BLaER1 (cell line): Measurements from ENCODE around the gene PRKRA.
A peak's percentile ranks its signal among the peaks of the same experiment; 100 is the strongest.

Source experiments
- H3K27ac ChIP-seq: shearing (Covaris generic); formaldehyde crosslinking; 2 replicates; pipeline ENCODE4 v1.8.1; 2022
- H3K27me3 ChIP-seq: shearing (Covaris generic); formaldehyde crosslinking; 2 replicates; pipeline ENCODE4 v1.8.1; 2022
- H3K36me3 ChIP-seq: shearing (Covaris generic); formaldehyde crosslinking; 2 replicates; pipeline ENCODE4 v1.8.1; 2022
- H3K4me1 ChIP-seq: shearing (Covaris generic); formaldehyde crosslinking; 2 replicates; pipeline ENCODE4 v1.8.1; 2022
- H3K4me2 ChIP-seq: shearing (Covaris generic); formaldehyde crosslinking; 2 replicates; pipeline ENCODE4 v1.8.1; 2022
- H3K4me3 ChIP-seq: shearing (Covaris generic); formaldehyde crosslinking; 2 replicates; pipeline ENCODE4 v1.8.1; 2022
- H3K9ac ChIP-seq: shearing (Covaris generic); formaldehyde crosslinking; 2 replicates; pipeline ENCODE4 v1.8.1; 2022
- H3K9me3 ChIP-seq: shearing (Covaris generic); formaldehyde crosslinking; 2 replicates; pipeline ENCODE4 v1.8.1; 2022
- H4K20me1 ChIP-seq: shearing (Covaris generic); formaldehyde crosslinking; 2 replicates; pipeline ENCODE4 v1.8.1; 2022
- Cebpa-rat ChIP-seq: shearing (Covaris generic); IDR thresholded peaks from 2 replicates; pipeline ENCODE4 v1.8.1; 2022

Gene PRKRA

DNA sequence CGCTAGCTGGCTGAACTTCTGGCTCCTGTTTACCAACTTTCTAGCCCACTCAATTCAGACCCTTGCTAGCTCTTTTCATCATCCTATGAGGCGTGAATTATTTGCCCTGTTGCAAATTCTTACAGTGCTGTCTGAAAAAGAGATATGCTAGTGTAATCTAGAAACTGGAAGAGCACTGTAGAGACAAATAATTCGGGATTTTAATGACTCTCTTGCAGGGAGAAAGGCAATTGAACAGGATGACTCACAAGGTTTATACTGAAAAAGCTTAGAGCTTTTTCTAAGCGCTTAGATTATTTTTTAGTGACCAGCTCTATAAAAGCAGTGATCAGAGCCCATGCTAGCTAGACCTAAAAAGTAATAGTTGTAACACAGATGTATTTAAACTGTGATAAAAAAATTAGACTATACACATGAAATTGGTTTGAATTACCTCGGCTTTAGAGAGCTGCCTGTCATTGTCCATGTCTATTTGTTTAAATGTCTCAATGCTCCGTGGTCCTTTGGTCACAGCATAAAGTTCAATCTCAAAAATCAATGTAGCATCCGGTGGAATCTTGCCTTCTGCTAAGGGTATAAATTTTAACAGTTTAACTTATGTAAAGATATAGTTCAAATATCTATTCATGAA is 18.4 kb upstream of the PRKRA start:
- Histone ChIP-seq H3K4me1 (no peaks in the 10 kb centered on the region), H3K36me3 (peaks cover 64% of the 10 kb centered on the region), H3K27ac (no peak overlapping the region), H3K4me2 (no peak overlapping the region), H3K4me3 (no peak overlapping the region), H3K9me3 (no peaks in the 10 kb centered on the region), H3K9ac (no peak overlapping the region), H3K27me3 (no peaks in the 10 kb centered on the region), H4K20me1 (0 out of 2 replicates have a peak, but pooled peaks cover 6% of the 10 kb centered on the region)
- TF ChIP-seq Cebpa-rat: no peak

GRCh38 chr2:178457390-178457886 is 6.5 kb upstream of the PRKRA start:
- TF ChIP-seq Cebpa-rat: no peak
- no peaks in the 10 kb centered on the region for H3K9me3 ChIP-seq
- no peak overlapping the region for H3K4me2 ChIP-seq
- H3K4me3 ChIP-seq: no peak overlapping the region
- H4K20me1 ChIP-seq: no peaks in the 10 kb centered on the region
- H3K27me3 ChIP-seq: no peaks in the 10 kb centered on the region
- no peaks in the 10 kb centered on the region for H3K4me1 ChIP-seq
- no peak overlapping the region for H3K27ac ChIP-seq
- 0 out of 2 replicates have a peak, but pooled peaks cover under 1% of the 10 kb centered on the region for H3K36me3 ChIP-seq
- no peak overlapping the region for H3K9ac ChIP-seq

- Histone ChIP-seq H3K36me3 (no peaks in the 10 kb centered on the region), H3K4me3 (no peak overlapping the region), H3K9ac (no peak overlapping the region)
These were observed 5.0 kb upstream of the PRKRA start for GRCh38 chr2:178455947-178456346.

DNA sequence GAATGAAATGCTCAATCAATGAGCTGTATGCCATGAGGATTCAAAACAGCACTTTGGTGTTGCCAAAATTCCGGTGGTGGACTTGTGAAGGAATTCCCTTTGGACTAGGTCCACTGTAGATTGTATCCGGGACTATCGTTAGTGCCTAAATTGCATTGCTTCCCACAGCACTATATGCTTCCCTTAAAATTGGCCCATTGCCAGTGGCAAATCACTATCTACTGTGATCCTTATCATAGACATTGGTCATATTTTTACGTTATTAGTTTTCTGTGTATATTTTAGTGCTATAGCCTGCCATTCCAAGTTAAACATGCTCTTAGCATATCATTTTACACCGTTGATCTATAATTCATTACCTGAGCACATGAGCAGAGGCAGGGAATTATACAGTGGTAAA is 1.9 kb upstream of the PRKRA start:
- Histone ChIP-seq H4K20me1 (peaks cover 28% of the 10 kb centered on the region), H3K4me3 (no peak overlapping the region), H3K27ac (no peak overlapping the region), H3K36me3 (peaks cover 13% of the 10 kb centered on the region), H3K27me3 (no peaks in the 10 kb centered on the region), H3K9me3 (no peaks in the 10 kb centered on the region), H3K9ac (no peak overlapping the region), H3K4me1 (peaks cover 27% of the 10 kb centered on the region), H3K4me2 (no peak overlapping the region)
- no peak for TF ChIP-seq Cebpa-rat

More at GRCh38 chr2:178455947-178456346, 5.0 kb upstream of the PRKRA start:
- H3K9me3 ChIP-seq: no peaks in the 10 kb centered on the region
- no peak overlapping the region for H3K27ac ChIP-seq
- H3K27me3 ChIP-seq: no peaks in the 10 kb centered on the region
- 0 out of 2 replicates have a peak, but pooled peaks cover 5% of the 10 kb centered on the region for H3K4me1 ChIP-seq
- no peak for TF ChIP-seq Cebpa-rat
- no peak overlapping the region for H3K4me2 ChIP-seq
- H4K20me1 ChIP-seq: no peaks in the 10 kb centered on the region

- Histone ChIP-seq H3K27me3 (no peaks in the 10 kb centered on the region), H3K4me2 (peak overlapping the region; percentile 78), H3K27ac (peak overlapping the region; percentile 99; the same call in 1 of the 2 replicates), H3K9ac (no peak overlapping the region; the same call in 1 of the 2 replicates), H3K4me1 (peaks cover 28% of the 10 kb centered on the region), H3K36me3 (peaks cover 14% of the 10 kb centered on the region), H4K20me1 (peaks cover 31% of the 10 kb centered on the region), H3K4me3 (no peak overlapping the region), H3K9me3 (no peaks in the 10 kb centered on the region)
- no peak; the same call in 1 of the 2 replicates for TF ChIP-seq Cebpa-rat
These were observed 1.4 kb upstream of the PRKRA start for GRCh38 chr2:178452334-178452733.

DNA sequence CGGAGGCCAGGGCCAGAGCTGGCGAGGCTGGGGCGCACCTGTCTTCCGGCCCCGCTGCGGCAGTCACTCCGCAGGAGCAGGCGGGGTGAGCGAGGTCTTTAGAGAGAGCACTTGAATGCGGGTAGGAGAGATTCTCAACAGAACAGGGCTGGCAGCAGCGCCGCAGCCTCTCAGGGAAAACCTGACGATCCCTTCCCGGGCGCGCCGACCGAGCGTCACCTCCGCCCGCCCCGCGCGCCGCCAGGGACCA is 526 bp downstream of the PRKRA start:
- no peaks in the 10 kb centered on the region for H3K27me3 ChIP-seq
- peak overlapping the region; percentile 78 for H3K4me3 ChIP-seq
- no peaks in the 10 kb centered on the region for H3K9me3 ChIP-seq
- H3K36me3 ChIP-seq: peaks cover 29% of the 10 kb centered on the region
- peaks cover 28% of the 10 kb centered on the region for H3K4me1 ChIP-seq
- peak overlapping the region; percentile 99 for H3K27ac ChIP-seq
- H3K9ac ChIP-seq: peak overlapping the region; percentile 96
- H3K4me2 ChIP-seq: peak overlapping the region; percentile 95
- H4K20me1 ChIP-seq: peaks cover 31% of the 10 kb centered on the region
- no peak for TF ChIP-seq Cebpa-rat

DNA sequence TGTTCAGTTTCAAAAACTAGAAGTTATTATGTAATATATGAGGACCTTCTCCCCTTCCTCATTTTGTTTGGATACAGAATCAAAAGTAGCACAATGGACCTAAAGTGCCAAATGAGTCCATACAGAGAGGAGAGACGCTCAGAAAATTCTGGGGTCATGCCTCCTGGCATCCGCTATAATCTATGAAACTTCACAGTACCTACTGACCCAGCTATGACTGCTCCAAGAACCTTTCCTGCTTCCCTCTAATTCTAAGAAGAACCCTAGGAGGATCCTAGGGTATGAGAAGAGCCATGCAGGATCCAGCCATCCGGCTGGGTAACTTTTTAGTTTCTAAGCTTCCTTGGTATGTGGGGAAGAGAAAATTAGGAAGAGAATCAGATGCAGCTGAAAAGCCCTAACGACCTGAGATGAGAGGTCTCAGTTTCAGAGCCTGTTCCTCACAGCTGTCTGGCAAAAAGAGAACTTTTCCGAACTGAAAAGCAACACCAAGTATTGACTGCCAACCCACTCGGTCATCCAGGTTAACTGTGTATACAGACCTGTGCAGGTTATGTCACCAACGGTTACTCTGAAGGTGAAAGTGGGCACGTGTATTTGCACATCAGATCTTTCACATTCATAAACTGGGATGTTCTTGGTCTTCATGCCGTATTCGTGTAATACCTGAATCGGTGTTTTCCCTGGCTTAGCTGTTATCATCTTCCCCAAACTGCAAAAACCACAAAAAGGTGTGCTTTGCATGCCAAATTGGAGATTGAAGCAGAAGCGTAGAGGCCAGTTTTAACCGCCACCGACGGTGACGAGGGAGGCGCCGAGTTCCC is 1.1 kb downstream of the PRKRA start:
- Histone ChIP-seq H3K4me2 (peak overlapping the region; percentile 95), H3K27ac (peak overlapping the region; percentile 99), H3K27me3 (no peaks in the 10 kb centered on the region), H3K4me3 (peak overlapping the region; percentile 78), H3K36me3 (peaks cover 34% of the 10 kb centered on the region), H3K4me1 (peaks cover 28% of the 10 kb centered on the region), H3K9me3 (no peaks in the 10 kb centered on the region), H4K20me1 (peaks cover 37% of the 10 kb centered on the region), H3K9ac (peak overlapping the region; percentile 96)
- TF ChIP-seq Cebpa-rat: no peak

GRCh38 chr2:178448968-178449661 is 1.9 kb downstream of the PRKRA start:
- peak overlapping the region; percentile 96 for H3K9ac ChIP-seq
- peaks cover 42% of the 10 kb centered on the region for H3K36me3 ChIP-seq
- no peak overlapping the region for H3K27ac ChIP-seq
- H3K4me1 ChIP-seq: peaks cover 28% of the 10 kb centered on the region
- H3K4me2 ChIP-seq: peak overlapping the region; percentile 95
- peaks cover 44% of the 10 kb centered on the region for H4K20me1 ChIP-seq
- no peaks in the 10 kb centered on the region for H3K9me3 ChIP-seq
- no peaks in the 10 kb centered on the region for H3K27me3 ChIP-seq
- H3K4me3 ChIP-seq: peak overlapping the region; percentile 78; the same call in 1 of the 2 replicates
- TF ChIP-seq Cebpa-rat: no peak

DNA sequence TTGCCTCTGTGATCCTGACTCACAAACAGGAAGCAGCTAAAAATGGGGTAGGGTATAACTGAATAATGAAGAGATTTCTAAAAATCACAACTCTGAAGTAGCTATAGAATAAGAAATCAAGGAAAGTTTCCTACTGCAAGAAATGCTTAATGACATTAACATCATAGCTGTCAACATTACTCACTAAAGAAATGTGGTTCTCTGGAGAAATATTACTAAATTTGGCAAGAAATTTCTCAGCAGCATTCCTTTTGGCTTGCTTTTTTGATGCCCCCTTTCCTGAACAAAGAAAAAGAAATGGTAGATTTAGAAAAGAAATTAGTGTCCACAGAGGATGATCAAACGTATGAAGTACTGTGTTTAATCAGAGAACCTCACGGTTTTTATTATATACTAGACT is 9.5 kb downstream of the PRKRA start:
- Histone ChIP-seq H3K36me3 (peaks cover 79% of the 10 kb centered on the region), H3K9me3 (no peaks in the 10 kb centered on the region), H3K4me2 (no peak overlapping the region), H3K27me3 (no peaks in the 10 kb centered on the region), H4K20me1 (peaks cover 29% of the 10 kb centered on the region; the same call in 1 of the 2 replicates), H3K4me3 (no peak overlapping the region), H3K4me1 (no peaks in the 10 kb centered on the region), H3K9ac (no peak overlapping the region), H3K27ac (no peak overlapping the region)
- no peak for TF ChIP-seq Cebpa-rat

GRCh38 chr2:178436662-178437061 is 14.3 kb downstream of the PRKRA start:
- peaks cover 75% of the 10 kb centered on the region for H3K36me3 ChIP-seq
- peaks cover 9% of the 10 kb centered on the region; the same call in 1 of the 2 replicates for H4K20me1 ChIP-seq
- no peaks in the 10 kb centered on the region for H3K9me3 ChIP-seq
- H3K4me2 ChIP-seq: no peak overlapping the region
- no peak overlapping the region for H3K9ac ChIP-seq
- no peaks in the 10 kb centered on the region for H3K4me1 ChIP-seq
- no peaks in the 10 kb centered on the region for H3K27me3 ChIP-seq
- no peak overlapping the region for H3K27ac ChIP-seq
- TF ChIP-seq Cebpa-rat: no peak
- no peak overlapping the region for H3K4me3 ChIP-seq
